GM19035 (cell line): Measurements from ENCODE around the gene VPS33B.
A peak's percentile ranks its signal among the peaks of the same experiment; 100 is the strongest.
"Not testable (repeated sequence)": the region's sequence is repeated elsewhere in the genome, so short reads cannot be mapped to it uniquely, and the experiment has no call there.

Source experiments
- ATAC-seq: cut with Tn5 transposase; IDR thresholded peaks from one replicate; pipeline ENCODE4 v1.9.1; 2021; ENCODE audit not compliant: unreplicated experiment

The VPS33B gene

DNA sequence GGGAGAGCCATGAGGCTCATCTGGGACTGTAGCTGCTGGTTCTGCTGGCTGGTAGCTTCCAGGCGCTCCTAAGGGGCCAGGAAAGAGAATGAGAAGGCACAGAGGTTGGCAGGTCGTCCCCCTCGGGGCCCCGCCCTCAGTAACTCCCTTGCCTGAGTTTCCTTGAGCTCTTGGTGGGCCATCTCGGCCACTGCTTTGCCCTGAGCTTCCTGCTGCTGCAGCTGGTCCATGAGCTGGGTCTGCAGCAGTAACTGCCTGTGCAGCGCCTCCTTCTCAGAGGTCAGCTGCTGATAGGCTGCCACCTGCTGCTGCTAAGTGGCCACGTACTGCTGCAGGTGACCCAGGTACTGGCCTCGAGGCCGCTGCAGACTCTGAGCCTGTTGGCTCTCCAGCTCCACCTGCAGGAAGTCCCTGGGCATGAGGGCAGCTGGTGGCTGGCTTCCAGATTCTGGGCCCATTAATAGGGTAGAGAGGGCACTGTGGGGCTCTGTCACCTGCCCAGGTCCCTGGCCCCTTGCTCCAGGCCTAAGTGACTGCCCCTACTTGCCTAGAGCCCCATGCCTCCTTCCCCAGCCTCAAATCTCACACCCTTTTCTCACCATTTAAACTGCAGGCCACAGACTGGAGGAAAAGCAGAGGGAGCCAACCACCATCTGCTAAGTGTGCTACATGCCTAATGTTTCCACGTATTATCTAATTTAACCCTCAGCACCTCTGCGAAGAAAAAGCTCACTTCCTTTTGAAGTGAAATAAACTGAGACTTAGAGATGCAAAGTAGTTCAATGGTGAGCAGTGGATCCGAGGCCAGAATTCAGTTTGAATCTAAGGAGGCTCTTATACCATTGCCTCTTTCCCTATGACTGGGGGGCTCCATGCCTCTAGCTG lies 10.8 kb upstream of the VPS33B start:
- ATAC-seq: no peak

DNA sequence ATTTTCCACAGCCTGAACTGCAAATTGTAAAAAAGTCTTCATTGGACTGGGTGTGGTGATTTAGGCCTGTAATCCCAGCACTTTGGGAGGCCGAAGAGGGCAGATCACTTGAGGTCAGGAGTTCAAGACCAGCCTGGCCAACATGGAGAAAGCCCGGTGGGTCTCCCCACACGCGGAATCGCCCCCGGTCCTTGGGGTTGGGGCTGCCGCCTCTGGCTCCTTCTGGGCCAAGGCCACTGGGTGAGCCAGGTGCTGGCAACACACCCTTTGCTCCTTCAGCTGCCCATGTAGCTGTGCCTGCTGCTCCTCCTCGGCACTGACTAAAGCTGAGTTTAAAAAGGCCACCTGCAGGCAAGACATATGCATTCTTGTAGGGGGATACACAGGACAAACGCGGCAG lies 9.4 kb upstream of the VPS33B start:
- no peak for ATAC-seq

DNA sequence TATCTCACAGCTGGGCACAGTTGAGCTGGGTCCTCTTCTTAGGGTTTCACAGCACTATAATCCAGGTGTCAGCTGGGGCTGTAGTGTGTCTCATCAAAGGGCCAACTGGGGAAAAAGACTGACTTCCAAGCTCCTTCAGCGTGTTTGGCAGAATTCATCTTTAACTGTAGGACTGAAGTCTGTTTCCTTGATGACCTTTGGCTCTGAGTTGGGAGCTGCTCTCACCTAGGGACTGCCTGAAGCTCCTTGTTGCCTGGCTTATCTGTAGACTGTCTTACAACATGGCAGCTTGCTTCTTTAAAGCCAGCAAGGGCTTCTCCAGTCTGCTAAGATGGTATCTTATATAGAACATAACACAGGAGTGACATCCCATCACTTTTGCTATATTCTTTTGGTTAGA lies 5.3 kb upstream of the VPS33B start:
- no peak for ATAC-seq

DNA sequence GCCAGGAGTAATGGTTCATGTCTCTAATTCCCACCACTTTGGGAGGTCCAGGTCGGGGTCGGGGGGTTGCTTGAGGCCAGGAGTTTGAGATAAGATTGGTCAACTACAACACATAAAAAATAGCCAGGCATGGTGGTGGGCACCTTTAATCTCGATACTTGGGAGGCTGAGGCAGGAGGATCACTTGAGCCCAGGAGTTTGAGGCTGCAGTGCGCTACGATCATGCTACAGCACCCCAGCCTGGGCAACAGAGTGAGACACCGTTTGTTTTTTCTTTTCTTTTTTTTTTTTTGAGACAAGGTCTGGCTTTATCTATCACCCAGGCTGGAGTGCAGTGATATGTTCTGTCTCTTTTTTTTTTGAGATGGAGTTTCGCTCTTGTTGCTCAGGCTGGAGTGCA lies 1.3 kb upstream of the VPS33B start:
- ATAC-seq: no peak

DNA sequence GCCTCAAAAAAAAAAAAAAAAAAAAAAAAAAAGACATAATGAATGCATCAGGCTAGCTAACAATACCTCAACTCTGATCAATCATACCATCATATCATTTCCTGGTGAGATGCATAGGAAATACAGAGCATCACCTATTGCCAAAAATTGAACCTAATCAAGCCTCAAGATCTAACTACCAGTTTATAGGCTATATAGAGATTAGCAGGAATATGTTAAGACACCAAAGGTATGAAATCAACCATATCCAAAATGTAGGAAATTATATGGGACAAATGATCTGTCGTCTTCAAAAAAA lies 387 bp upstream of the VPS33B start:
- peak; percentile 29 for ATAC-seq

DNA sequence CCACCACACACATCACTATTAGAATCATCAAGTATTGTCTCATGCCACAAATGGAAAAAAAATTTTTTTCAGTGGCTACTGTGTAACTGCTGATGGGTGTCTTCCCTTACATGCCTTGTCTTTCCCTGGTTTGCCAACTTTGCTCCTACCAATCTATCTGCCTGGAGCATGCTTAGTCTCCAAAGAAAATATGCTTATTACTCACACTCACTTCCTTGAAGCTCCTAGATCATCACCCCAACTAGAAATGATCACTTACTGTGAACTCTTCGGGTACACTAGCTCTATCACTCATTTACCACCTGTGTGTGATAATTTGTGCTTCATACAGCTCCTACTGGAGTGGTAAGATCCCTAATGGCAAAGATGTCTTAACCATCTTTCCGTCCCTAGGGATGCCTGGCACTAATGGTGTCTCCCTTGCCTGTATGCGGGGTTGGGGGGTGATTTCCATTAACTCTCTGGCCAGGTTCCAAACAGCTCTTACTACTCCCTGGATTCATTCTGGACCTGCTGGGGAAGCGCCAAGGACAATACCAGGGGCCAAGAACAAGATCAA lies 799 bp downstream of the VPS33B start:
- no peak for ATAC-seq

DNA sequence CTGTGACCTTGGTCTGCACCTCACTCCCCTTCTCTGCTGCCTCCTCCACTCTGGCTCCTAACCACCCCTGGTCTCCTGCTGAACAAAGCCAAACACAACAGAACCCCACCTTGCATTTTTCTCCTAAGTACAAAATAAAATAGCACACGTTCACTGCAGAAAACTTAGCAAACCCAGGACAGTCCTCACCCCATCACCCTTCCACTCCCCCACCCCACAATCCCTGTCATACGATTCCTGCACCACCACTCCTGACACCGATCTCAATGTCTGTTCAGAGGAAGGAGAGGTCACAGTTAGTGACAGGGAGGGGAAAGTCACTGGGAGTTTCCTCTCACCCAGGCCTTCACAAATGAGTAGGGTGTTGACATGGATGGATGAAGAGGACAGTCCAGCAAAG lies 4.2 kb downstream of the VPS33B start:
- no peak for ATAC-seq

DNA sequence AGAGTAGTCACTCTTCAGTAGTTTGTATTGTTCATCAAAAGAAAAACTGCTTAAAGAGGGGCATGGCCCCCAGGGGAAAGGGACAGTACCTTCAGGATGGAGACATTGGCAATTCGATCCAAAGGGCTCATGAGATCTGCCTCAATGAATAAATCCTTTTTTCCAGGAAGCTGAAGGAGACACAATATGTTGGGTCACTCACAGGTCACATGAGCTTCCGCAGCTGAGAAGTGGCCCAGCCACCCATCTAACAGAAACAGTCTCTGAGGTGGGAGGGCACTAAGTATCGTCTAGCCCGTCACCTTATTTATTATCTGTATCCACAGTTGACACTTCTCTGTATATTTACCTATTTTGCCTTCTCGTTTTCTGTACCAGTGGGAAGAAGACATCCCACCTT lies 4.7 kb downstream of the VPS33B start:
- ATAC-seq: no peak

DNA sequence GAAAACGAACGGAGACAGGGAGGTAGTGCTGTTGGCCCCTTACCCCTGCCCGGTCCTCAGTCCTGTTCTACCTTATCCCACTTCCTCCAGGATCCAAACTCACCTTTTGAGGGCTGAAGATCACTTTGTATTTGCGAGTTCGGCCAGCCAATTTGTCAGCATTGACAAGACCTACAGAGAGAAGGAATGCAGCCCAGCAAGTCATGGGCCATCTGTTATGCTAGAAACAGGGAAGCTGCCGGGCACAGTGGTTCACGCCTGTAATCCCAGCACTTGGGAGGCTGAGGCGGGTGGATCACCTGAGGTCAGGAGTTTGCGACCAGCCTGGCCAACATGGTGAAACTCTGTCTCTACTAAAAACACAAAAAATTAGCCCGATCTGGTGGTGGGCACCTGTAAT lies 8.7 kb downstream of the VPS33B start:
- not testable (repeated sequence) for ATAC-seq

DNA sequence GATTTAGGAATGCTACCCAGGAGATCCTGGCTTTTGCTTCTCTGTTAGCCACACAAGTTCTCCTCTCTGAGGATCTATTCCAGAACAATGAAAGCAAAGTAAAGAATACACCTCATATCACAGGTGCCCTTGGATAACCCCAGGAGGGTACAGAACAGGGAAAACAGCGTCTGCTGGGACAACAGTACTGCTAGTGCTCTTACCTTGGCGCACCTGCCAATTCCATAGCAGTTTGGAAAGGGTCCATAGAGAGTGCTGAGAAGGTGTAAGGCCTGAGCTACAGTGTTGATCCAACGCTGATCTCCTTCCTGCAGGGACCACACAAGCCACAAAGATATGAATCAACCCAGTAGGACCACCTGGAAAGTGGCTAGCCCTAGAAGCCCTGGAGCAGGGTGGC lies 15.1 kb downstream of the VPS33B start:
- ATAC-seq: no peak

DNA sequence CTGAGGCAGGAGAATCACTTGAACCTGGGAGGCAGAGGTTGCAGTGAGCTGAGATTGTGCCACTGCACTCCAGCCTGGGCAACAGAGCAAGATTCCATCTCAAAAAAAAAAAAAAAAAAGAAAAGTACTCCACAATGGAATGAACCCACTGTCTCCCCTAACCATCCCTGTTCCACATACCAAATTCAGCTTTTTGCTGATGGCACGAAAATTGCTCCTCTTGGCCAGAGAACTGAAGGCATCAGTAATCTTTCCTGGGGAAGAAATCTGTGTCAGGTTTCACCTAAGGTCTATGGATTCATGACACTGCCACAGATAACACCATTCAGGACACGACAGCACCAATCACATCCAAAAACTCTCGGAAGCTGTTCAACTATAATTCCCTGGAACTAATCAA lies 21.2 kb downstream of the VPS33B start:
- no peak for ATAC-seq

DNA sequence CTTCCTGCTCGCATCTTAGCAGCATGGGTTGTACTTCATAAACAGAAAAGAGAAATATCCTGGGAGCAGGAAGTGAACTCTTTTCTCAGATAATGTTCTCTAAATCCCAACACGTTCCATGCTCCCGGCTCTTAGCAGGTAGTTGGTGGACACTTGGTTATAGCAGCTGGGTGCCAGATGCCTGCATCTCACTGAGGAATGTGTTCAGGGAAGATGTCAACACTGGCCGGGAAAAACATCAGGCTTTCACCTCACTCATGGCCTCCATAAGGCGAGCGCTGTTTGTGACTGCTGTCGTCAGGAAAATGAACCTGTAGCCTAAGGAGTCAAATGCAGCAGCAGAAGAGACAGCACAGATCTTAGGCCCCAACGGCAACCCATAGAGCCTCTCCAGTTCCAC lies 23.7 kb downstream of the VPS33B start:
- ATAC-seq: no peak

DNA sequence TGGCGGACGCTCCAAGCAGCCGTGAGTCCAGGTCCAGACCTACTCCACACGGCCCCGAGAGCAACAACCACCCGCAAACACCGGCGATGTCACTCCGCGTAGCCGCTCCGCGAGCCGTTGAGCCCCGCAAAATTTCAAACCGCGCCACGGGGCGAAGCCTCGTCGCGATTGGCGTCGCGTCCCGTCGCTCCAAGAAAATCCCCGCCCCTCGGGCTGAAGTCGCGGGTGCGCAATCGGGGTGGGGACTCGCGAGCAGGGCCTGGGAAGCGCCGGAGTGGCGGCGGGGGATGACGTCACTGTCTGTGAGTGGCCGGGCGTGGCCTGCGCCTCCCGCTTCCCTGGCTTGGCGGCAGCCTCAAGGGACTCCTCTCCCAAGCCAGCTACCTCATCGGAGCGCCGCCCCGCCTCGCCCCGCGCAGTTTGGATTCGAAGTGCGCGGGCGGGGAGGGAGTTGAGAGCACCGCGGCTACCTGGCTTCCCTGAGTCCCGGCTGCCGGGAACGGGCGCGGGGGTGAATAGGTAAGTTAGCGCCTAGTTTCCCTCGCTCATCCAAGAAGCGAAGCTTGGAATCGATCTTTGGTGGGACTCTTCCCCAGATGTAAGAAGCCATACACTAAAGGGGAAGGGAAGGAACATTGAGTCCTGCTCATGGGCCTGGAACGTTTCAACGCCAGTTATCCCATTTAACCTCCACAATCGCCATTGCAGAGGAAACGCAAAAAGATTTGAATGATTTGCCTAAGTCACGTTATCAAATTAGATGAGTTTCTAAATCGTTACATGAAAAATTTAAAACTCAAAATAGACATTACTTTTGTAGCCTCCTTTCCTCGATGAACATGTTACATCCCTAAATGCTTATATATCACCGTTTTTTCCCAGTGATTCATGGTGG lies 27.7 kb downstream of the VPS33B start, which contains the start of gene PRC1:
Gene PRC1 (minus strand): TSS at position 119 of the 895 bp plus-strand sequence. CDS start 118 bp downstream, at position 1.
- ATAC-seq: peak; percentile 95

DNA sequence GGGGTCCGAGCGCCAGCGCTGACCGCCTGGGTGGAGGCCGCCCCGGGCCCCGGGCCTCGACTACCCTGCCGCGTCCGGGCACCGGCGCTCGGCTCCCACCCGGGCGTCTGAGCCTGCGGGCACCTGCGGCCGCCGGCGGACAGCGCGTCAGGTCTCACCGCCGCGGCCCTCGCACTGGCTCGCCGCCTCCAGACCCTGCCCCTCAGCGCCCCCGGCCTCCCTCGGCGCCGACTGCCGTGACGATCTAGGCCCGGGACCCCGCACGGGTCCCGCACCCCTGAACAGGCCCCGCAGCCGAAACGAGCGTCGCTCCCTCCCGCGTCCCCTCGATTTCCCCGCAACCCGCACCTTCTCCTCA lies 28.4 kb downstream of the VPS33B start:
- peak; percentile 25 for ATAC-seq

DNA sequence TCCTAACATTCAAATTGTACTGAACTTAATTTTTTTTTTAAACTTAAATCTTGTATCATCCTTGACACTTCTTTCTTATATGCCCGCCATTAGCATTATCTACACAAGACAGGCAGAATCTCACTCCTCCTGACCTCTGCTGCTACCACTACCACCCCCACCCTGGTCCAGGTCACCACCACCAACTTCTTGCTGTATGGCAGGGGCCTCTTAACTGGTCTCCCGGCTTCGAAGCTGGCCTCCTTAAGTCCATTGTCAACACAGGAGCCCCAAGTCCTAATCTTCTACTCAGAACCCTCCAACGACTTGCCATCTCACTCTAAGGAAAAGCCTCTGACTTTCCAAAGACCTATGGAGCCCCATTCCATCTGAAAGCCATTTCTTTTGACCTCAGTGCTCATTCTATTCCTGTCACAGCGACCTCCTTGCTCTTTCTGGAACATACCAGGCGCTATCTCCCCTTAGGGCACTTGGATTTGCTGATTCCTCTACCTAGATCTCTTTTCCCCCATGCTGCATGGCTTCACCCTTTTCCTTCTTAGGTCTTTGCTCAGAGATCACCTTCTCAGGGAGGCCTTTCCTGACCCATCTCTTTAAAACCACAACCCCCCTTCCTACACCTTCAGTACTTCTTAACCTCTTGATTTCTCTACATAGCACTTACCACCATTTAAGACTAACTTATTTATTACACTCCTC lies 30.7 kb downstream of the VPS33B start:
- no peak for ATAC-seq

DNA sequence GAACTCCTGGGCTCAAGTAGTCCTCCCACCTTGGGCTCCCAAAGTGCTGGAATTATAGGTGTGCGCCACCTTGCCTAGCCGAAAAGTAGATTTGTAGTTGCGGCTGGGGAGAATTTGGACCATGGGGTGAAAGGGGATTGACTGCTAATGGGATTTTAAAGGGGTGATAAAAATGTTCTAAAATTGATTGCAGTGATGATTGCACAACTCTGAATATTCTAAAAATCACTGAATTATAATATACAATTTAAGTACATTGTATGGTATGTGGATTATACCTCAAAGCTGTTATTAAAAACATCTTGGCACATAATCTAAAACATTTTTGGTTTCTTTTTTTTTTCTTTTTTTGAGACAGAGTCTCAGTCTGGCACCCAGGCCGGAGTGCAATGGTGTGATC lies 31.9 kb downstream of the VPS33B start:
- ATAC-seq: no peak

DNA sequence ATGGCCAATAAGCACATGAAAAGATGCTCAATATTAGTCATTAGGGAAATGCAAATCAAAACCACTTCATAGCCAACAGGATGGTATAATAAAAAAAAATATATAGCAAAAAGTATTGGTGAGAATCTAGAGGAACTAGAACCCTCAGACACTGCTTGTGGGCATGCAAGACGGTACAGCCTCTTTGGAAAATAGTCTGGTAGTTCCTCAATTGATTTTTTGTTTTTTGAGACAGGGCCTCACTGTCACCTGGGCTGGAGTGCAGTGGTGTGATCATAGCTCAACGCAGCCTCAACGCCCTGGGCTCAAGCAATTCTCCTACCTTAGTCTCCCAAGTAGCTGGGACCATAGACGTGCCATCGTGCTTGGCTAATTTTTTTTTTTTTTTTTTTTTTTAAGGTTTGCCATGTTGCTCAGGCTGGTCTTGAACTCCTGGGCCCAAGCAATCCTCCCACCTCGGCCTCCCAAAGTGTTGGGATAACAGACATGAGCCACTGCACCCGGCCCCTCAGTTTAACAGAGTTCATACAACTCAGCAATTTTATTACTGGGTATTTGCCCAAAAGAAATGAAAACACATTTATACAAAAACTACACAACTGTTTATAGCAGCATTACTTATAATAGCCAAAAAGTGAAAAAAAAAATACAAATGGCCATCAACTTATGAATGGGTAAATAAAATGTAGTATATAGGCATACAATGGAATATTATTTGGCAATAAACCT lies 33.2 kb downstream of the VPS33B start:
- ATAC-seq: no peak

DNA sequence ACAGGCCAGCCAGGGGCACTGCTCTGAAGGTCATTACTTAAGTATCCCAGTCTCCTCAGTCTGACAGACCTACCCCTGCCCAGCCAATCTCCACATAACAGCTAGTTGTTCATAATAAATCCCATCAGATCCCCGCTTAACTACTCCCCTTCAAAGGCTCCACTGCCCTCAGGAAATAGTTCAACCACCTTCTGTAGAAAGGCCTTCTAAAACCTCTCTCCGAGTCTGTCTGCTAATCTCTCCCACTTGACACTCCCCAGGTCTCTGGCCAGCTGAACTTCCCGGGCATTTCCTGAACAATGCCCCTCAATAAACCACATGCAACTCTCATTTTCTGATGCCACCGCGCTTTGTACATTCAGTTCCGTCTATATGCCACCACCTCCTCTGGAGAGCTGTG lies 34.1 kb downstream of the VPS33B start:
- ATAC-seq: no peak

DNA sequence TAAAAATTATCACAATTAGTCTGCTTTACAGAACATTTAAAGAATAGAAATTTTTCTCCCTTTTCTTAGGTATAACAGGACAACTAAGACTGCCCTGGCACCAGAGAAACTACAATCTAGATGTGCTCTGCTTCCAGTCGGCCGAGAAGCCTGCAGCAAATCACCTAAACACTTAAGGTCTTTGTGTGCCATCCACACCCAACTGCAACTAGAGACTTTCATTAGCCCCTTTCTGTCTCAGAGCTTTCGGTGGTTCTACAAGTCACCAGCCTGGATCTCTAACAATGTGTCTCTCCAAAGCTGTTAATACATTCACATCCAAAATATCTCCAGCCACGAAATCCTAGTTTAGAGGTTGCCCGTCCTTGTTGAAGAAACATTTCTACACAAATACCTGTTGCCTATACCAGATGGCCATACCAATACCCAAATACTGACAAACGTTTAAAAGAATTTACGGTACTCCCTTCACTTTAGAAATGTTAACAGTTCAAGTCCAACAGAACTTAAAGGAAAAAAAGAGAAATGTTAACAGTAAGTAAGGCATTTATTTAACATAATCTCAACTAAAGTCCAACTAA lies 34.7 kb downstream of the VPS33B start:
- no peak for ATAC-seq

DNA sequence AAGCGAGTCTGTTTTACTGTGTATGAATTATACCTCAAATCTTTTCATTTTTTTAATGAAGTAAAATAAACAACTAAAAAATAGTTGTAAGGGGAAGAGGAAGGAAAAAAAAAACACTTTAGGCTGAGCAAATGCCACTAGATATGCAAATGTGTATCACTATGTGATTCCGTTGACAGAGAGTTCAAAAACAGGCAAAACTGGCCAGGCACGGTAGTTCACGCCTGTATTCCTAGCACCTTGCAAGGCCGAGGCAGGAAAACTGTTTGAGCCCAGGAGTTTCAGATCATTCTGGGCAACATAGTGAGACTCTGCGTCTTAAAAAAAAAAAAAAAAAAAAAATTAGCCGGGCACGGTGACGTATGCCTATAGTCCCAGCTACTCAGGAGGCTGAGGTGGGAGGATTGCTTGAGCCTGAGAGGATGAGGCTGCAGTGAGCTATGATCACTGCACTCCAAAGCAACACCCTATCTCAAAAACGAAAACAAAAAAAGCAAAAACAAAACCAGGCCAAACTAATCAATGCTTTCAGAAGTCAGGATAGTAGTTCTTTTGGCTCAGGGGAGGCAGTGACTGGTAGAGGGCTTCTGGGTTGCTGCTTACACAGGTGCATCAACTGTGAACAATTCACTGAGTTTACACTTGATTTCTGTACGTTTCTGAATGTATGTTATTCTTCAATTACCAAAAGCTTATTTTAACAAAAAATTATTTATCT lies 35.4 kb downstream of the VPS33B start:
- ATAC-seq: no peak
